Hepatocyte (in vitro differentiated cells): ENCODE measurements around the gene RMDN2.

Experiments
- EZH2 ChIP-seq: fragments of 200-600 bp; sonication (generic); IDR thresholded peaks from 2 replicates; pipeline ENCODE4 v1.6.1; 2016; ENCODE audit warnings: antibody characterized with exemption, mild to moderate bottlenecking, borderline replicate concordance
- EZH2phosphoT487 ChIP-seq: fragments of 200-600 bp; sonication (generic); IDR thresholded peaks from one replicate; pipeline ENCODE4 v1.6.1; 2018; ENCODE audit warnings: antibody characterized with exemption, mild to moderate bottlenecking, low read depth, moderate library complexity; ENCODE audit not compliant: unreplicated experiment, severe bottlenecking
- TF ChIP-seq, protein P1 (sequence below): fragments of 200-600 bp; sonication (generic); IDR thresholded peaks from 2 replicates; pipeline ENCODE4 v1.5.1; 2016; ENCODE audit warnings: antibody characterized with exemption, mild to moderate bottlenecking; ENCODE audit not compliant: poor library complexity

DNA sequence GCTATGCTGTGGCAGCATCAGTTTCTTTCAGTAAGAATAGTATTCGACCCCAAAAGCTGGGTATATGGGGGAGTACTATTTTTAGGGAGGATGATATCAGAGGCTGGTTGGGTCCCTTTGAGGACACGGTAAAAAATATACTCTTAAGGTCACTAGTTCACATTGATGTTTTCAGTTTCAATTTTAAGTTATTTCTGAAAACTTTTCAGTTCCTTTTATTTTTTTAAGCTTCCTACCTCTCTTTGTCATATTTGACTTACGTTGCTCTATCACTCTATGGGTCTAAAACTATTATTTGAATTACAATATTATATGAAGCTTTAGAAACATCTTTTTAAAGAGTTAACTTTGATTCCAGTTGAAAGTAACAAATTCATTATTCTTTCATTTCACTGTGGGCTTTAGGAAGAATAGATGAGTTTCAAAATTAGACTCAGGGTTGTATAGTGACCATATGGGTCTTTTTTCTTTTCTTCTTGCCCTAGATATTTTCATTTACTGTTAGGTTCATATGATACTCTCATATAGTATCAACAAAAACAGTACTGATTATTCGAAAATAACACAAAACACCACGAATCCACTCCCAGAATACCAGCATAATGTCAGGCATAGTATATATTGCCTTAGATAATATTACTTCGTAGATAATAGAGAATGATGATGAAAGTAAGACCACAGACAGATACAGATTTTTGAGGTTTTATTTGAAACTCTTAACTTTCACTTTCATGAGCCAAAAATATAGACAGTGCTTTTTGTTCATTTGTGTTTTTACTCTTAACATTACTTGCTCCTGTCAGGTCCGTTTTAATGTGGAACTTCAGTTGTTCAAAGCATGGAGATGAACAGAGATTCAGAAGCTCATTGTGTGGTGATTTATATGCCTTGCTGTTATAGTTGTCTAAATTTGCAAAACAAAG lies 9.8 kb downstream of the RMDN2 start:
- TF ChIP-seq EZH2 (no peak), EZH2phosphoT487 (no peak)
- TF ChIP-seq, protein P1, sequence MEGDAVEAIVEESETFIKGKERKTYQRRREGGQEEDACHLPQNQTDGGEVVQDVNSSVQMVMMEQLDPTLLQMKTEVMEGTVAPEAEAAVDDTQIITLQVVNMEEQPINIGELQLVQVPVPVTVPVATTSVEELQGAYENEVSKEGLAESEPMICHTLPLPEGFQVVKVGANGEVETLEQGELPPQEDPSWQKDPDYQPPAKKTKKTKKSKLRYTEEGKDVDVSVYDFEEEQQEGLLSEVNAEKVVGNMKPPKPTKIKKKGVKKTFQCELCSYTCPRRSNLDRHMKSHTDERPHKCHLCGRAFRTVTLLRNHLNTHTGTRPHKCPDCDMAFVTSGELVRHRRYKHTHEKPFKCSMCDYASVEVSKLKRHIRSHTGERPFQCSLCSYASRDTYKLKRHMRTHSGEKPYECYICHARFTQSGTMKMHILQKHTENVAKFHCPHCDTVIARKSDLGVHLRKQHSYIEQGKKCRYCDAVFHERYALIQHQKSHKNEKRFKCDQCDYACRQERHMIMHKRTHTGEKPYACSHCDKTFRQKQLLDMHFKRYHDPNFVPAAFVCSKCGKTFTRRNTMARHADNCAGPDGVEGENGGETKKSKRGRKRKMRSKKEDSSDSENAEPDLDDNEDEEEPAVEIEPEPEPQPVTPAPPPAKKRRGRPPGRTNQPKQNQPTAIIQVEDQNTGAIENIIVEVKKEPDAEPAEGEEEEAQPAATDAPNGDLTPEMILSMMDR, result no peak
